CMK (cell line): Measurements from ENCODE around the gene MUC22.
A peak's percentile ranks its signal among the peaks of the same experiment; 100 is the strongest.
"Not testable (repeated sequence)": the region's sequence is repeated elsewhere in the genome, so short reads cannot be mapped to it uniquely, and the experiment has no call there.

ENCODE experiments used
- DNase-seq: peaks from one replicate; pipeline ENCODE4 v3.0.0-alpha.2; 2010; ENCODE audit warnings: low read depth

Gene MUC22

DNA sequence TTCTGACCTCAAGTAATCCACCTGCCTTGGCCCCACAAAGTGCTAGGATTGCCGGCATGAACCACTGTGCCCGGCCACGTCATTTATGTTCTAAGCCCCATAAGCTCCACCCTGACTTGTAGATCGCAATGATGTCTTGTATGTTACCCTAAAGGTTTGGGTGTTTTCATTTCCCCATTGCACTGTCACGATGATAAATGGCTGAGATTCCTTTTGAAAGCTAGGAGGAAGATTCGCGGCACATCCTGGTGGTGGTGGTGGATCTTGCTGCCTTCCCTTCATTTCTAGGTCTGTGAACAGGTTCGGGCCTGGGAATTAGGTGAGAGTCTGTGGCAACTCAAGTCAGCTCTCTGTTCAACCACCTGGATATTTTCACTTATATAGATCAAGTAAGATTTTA, 28.3 kb downstream of the MUC22 start:
- DNase-seq, result no peak

GRCh38 chr6:31040801-31041200, 30.5 kb downstream of the MUC22 start:
- no peak for DNase-seq

DNA sequence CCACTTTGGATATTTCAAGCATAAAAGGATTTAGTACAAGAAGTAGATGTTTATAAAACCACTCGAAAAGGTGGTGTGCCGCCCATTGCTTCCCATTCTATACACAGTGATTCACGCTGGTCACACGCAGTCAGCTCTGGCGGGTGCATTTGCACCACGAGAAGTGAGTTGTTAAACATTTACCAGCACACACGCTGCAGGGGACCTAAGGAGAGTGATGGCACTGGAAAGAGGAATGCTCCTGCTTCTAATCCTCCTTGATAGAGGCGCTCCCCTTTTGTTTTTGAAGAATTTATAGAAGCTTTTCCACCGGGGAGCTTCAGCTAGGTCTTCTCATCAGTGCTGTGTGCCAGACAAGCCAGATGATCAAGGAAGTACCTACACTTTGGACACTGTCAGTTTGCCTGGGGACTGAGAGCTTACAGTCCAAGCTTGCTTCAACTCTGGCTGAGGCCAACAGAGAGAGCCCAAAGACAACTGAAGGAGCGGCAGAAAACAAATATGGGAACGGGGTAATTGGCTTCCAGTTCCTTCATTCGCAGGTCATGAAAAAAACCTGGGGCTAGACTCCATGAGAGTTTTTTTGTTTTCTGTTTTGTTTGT, 31.2 kb downstream of the MUC22 start:
- DNase-seq, result no peak

DNA sequence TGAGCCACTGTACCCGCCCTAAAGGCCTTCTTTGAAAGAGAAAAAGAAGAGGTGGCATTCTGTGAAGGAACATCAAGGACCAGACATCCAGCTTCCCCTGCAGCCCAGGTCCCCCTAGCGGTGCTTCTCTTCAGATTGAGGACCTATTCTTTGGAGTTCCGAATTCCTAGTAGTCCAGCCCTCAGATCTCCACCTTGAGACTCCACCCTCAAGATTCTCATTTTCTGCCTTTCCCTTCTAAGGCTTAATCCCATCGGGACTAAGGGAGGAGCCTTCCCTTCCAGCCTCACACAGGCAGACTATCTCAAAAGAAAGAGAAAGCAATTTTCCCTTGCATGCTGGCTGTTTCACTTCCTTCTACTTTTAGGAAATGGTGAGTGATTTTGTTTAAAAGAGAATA, 32.5 kb downstream of the MUC22 start:
- DNase-seq, result no peak

DNA sequence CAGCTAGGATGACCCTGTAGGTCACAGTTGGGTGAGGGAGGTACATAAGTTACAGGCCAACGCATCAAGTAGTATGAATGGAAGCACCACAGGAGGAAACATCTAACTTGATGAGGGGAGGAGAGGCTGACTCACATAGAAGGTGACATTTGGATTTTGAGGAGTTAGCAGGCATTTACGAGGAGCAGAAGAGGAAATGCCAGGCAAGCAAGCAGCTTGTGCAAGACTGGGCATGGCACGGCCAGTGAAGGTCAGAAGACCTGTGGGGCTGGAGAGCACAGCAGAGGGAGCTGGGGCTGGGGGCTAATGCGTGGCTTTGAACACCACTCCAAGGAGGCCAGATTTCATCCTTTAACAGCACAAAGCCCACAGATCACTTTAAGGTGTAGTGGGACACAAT, 37.8 kb downstream of the MUC22 start:
- no peak for DNase-seq

- DNase-seq, result no peak
Measured at GRCh38 chr6:31049518-31049917, 39.2 kb downstream of the MUC22 start.

GRCh38 chr6:31053187-31053586, 42.9 kb downstream of the MUC22 start:
- DNase-seq, result not testable (repeated sequence)

DNA sequence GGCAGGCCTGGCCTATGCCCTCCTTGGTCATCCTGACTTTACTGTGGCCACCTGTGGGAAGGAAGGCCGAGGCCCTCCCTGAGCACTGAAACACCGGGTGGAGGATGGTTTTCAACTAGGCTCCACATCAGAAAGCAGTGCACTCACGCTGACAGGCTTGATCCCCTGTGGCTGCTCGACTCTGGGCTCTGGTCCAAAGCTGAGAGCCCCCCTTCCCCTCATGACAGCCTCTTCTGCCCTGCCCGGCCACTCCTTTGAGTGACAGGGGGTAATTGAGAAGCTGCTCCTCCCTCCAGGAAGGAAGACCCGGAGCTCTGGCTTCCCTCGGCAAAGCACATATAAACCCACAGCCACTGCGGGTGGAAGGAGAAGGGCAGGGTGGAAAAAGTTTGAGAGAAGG, 43.6 kb downstream of the MUC22 start:
- DNase-seq, result no peak

DNA sequence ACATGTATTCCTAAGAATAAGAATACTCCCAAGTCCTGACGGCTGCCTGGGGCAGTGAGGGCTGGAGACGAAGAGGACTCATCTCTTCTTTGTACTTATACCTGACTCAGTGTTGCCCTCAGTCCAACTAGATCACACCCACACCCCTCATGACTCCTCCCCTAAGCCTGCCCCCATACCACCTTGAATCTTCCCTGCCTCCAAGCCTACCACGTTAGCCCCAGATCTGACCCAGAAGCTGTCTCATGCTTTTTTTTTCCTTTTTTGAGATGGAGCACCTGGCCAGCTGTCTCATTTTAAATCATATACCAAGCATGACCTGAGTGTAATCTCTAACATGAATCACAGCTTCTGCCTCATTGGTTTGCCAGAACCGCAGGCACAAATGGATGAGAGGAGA, 45.2 kb downstream of the MUC22 start:
- DNase-seq, result no peak

- DNase-seq, result no peak
Measured at GRCh38 chr6:31057426-31058003, 47.2 kb downstream of the MUC22 start.

DNA sequence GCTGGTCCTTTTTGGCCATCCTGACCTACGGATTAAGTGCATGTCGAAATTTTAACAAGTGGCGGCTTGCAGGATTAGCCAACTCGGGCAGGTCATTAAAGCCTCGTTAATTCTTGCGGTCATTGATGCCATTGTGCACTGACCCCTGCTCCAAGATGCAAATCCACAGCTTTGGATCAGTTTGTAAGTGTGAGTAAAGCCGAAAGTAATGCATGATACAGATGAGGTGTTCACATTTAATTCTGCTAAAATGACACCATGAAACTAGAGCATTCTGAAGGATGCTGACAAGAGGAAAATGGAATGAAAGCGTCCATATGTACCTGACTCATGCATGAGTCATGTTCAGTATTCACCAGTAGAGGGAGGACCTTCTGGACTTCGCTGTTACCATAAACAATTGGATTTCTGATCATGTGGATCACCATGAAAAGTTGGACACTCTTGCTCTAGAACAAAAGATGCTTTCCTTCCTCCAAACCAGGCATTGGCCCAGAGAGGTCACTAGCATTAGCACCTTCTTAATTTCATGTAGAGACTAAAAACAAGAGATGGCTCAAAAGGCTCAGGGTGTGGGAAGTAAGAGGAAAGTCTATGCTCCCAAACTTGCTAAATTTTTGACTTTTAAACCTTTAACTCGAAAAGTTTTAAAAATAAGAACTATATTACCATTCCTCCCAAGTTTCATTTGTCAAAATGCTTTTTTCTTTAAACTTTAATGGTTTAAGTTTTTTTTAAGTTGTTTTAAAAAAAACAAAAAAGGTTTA, 48.0 kb downstream of the MUC22 start:
- no peak for DNase-seq

DNA sequence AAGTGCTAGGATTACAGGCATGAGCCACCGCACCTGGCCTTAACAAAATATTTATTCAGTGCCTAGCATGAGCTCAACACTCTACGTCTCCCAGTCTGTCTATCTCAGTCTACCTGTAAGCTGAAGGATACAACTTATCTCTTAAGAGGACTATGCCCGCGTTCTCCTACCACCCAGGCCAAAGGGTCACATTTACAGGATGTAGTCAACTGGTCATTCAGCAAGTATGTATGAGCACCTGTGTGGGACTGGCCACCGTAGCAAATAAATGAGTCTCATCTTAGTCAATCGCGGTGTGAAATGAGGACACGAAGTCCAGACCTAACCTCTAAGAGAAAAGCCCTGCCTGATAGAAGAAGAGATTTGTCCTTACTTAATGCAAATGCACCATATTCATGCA, 49.9 kb downstream of the MUC22 start:
- no peak for DNase-seq

- no peak for DNase-seq
Measured at GRCh38 chr6:31063906-31064435, 53.7 kb downstream of the MUC22 start.

DNA sequence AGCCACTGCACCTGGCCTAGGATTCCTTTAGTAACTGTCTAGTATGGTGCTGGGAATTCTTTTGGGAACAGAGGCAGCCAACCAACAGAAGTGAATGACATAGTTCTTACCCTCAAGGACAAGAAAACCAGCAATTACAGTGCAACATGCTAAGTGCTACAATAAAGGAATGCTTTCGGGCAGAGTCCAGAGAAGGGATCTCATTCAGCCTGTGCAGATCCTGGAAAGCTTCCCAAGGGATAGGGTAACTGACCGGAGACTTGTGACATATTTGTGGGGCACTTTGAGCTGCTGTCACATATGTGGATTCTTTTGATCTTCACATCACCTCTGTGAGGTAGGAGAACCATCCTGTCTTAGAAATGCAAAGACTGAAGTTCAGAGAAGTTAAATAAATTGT, 55.3 kb downstream of the MUC22 start:
- DNase-seq, result no peak

DNA sequence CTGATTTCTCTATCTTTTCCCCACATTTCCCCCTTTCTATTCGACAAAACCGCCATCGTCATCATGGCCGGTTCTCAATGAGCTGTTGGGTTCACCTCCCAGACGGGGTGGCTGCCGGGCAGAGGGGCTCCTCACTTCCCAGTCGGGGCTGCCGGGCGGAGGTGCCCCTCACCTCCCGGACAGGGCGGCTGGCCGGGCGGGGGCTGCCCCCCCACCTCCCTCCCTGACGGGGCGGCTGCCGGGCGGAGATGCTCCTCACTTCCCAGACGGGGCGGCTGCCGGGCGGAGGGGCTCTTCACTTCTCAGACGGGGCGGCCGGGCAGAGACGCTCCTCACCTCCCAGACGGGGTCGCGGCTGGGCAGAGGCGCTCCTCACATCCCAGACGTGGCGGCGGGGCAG, 56.8 kb downstream of the MUC22 start:
- DNase-seq, result not testable (repeated sequence)

GRCh38 chr6:31067891-31068668, 57.8 kb downstream of the MUC22 start:
- not testable (repeated sequence) for DNase-seq

DNA sequence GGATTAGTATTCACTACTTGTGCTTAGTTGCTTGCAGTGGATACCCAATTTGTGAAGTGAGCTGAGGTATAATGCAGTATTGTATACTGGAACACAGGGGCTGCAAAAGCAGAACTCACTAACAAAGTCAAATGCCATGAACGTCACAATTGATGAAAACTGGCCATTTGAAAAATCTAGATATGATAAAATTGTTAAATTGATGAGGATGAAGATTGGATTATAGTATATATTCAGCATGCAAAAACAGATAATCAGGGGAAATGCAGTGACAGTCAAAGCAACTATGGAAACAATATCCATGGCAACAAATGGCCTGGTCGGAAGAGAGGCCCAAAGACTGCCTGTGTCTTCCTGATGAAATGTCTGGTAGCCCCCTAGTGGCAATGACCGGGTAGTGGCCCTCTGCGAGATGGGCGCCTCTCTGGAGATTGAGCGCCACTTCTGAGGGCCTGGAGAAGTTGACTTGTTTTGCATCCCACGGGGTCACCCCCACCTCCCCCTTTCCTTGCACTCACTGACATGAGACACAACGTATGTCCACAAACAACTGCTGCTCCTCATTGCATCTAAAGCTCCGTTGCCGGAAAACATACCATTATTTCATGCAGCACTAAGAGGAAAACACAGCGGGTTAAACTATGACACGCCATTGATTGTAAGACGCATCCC, 58.5 kb downstream of the MUC22 start:
- DNase-seq, result peak; percentile 43

GRCh38 chr6:31070711-31071197, 60.5 kb downstream of the MUC22 start:
- no peak for DNase-seq

DNA sequence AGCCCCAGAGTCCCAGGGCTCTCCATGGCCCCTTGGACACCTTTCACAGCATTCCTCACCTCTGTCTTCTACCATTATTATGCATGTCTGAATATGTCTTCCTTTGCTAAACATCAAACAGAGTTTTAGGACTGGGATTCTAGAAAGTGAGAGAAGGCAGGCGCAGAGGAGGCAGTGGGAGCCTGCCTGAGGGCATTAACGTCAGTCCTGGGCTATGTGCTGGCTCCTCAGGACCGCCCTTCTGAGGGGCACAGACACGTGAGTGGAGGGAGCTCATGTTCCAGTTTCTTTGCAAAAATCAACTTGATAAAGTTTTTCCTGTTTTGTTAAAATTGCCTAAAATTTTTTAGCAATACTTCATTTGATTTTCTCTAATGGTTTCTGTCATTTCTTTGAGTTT, 64.1 kb downstream of the MUC22 start:
- DNase-seq, result no peak

GRCh38 chr6:31075528-31075927, 65.3 kb downstream of the MUC22 start:
- no peak for DNase-seq

DNA sequence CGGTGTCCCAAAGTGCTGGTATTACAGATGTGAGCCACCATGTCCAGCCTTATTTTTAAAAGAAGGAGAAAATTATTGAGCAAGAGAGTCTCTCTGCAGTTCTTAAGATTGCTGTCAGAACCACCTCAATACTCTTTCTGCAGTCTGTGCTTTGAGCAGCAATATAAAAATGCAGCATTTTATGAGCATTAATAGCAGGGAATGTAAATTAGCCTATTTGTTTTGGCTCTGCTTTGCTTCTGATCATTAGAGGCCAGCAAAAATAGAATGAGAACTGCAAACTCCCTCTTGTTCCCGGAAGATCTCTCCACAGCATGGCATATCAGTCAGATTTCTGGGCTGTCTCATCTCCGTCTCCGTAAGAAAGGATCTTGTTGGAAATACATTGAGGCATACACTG, 66.3 kb downstream of the MUC22 start:
- DNase-seq, result no peak
